Hepatocyte (in vitro differentiated cells): ENCODE measurements around the gene ZFHX2. TPM values are rescaled to one million over a fixed set of nuclear protein-coding genes. Genes with fewer than 3 reads are reported as not detected.

Source experiments
- DNase-seq: peaks from one replicate; pipeline ENCODE4 v3.0.0-alpha.2; 2016; ENCODE audit warnings: low spot score
- H2AFZ ChIP-seq: fragments of 200-600 bp; sonication (generic); 2 replicates; pipeline ENCODE4 v1.6.0; 2016; ENCODE audit warnings: antibody characterized with exemption, mild to moderate bottlenecking
- H3K27ac ChIP-seq: fragments of 200-600 bp; sonication (generic); 2 replicates; pipeline ENCODE4 v1.5.1; 2016; ENCODE audit warnings: mild to moderate bottlenecking
- H3K27me3 ChIP-seq: fragments of 200-600 bp; sonication (generic); 2 replicates; pipeline ENCODE4 v1.6.1; 2016
- H3K36me3 ChIP-seq: fragments of 200-600 bp; sonication (generic); replicated peaks from 2 replicates; pipeline ENCODE4 v1.5.1; 2016; ENCODE audit warnings: low read depth; ENCODE audit not compliant: insufficient read depth
- H3K4me1 ChIP-seq: fragments of 200-600 bp; sonication (generic); 2 replicates; pipeline ENCODE4 v1.5.1; 2016; ENCODE audit warnings: mild to moderate bottlenecking, moderate library complexity; ENCODE audit not compliant: insufficient read depth
- H3K4me2 ChIP-seq: fragments of 200-600 bp; sonication (generic); 2 replicates; pipeline ENCODE4 v1.6.0; 2016
- H3K4me3 ChIP-seq: fragments of 200-600 bp; sonication (generic); 2 replicates; pipeline ENCODE4 v1.5.1; 2016; ENCODE audit warnings: mild to moderate bottlenecking
- H3K79me2 ChIP-seq: fragments of 200-600 bp; sonication (generic); 2 replicates; pipeline ENCODE4 v1.6.0; 2017; ENCODE audit warnings: mild to moderate bottlenecking
- H3K9me2 ChIP-seq: fragments of 200-600 bp; sonication (generic); replicated peaks from 2 replicates; pipeline ENCODE4 v1.6.0; 2017; ENCODE audit warnings: mild to moderate bottlenecking; ENCODE audit not compliant: insufficient read depth
- H3K9me3 ChIP-seq: fragments of 200-600 bp; sonication (generic); 2 replicates; pipeline ENCODE4 v1.5.1; 2016; ENCODE audit warnings: low read depth, mild to moderate bottlenecking
- H4K20me1 ChIP-seq: fragments of 200-600 bp; sonication (generic); 2 replicates; pipeline ENCODE4 v1.6.0; 2016; ENCODE audit warnings: mild to moderate bottlenecking; ENCODE audit not compliant: insufficient read depth, poor library complexity, severe bottlenecking
- EZH2 ChIP-seq: fragments of 200-600 bp; sonication (generic); IDR thresholded peaks from 2 replicates; pipeline ENCODE4 v1.6.1; 2016; ENCODE audit warnings: antibody characterized with exemption, mild to moderate bottlenecking, borderline replicate concordance
- EZH2phosphoT487 ChIP-seq: fragments of 200-600 bp; sonication (generic); IDR thresholded peaks from one replicate; pipeline ENCODE4 v1.6.1; 2018; ENCODE audit warnings: antibody characterized with exemption, mild to moderate bottlenecking, low read depth, moderate library complexity; ENCODE audit not compliant: unreplicated experiment, severe bottlenecking
- WGBS: methylation state at CpG from one replicate; pipeline ENCODE4 v1.1.6; 2016; ENCODE audit warnings: low lambda C conversion rate; ENCODE audit errors: missing lambda C conversion rate; 5-methylcytosine and 5-hydroxymethylcytosine counted together
- polyA plus RNA-seq: library from polyadenylated mRNA; unstranded; fragments of >200 nt; fragmentation: Nextera tagmentation; extraction: Ambion mirVana; gene quantifications from 2 replicates; pipeline ENCODE4 v1.2.1, GENCODE V29; 2016
- total RNA-seq: library from RNA; depleted of rRNA; stranded (reverse); fragments of >200 nt; gene quantifications from 2 replicates; pipeline ENCODE4 v1.2.3, GENCODE V29; 2014
- TF ChIP-seq, protein P1 (sequence below): fragments of 200-600 bp; sonication (generic); IDR thresholded peaks from 2 replicates; pipeline ENCODE4 v1.5.1; 2016; ENCODE audit warnings: antibody characterized with exemption, mild to moderate bottlenecking; ENCODE audit not compliant: poor library complexity

The ZFHX2 gene
- total and polyA plus RNA-seq, 2 experiments from 2014 or later = 1.4 to 1.5 TPM

DNA sequence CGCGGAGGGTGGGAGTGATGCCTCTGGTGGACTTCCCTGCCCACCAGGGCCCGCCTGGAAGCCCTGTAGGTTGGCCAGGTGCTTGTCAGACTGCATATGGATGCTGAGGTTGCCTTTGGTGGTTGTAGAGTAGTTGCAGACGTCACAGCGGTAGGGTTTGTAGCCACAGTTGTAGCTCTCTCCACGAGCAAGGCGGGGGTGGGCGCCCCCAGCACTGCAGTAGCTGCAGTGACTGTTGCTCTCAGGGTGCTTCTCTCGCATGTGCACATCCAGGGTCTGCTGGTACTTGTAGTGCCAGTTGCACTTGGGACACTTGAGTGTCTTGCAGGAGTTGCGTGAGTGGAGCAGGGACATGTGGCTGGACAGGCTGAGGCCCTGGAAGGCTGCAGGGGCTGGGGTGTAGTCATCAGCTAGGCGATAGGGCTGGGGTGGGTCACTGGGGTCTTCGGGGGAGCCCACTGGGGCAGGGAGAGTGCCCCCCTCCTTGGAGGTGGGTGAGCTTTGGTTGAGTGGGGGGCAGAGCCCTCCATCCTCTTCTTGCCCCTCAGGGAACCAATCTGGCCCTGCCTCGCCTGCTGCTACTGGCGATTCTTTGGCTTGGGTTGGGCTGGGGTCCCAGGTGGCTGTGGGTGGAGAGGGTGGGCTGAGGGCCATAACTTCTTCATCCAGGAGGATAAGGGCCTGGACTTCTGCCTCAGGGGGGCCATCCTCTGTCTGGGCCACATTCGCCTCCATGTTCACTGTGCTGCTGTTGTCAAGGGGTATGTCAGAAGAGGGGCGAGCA, 17.7 kb downstream of the ZFHX2 start:
- DNase-seq = no peak
- no peak overlapping the region for H3K4me2 ChIP-seq
- WGBS = 98% methylated on average over 14 of the region's 16 CpGs

GRCh38 chr14:23532658-23533057, 18.9 kb downstream of the ZFHX2 start:
- no peaks in the 10 kb centered on the region for H3K79me2 ChIP-seq
- no peak for DNase-seq
- H3K4me3 ChIP-seq = no peak overlapping the region
- H4K20me1 ChIP-seq = no peaks in the 10 kb centered on the region
- H3K4me1 ChIP-seq = no peaks in the 10 kb centered on the region
- WGBS = 96% methylated on average over 7 of the region's 7 CpGs
- H2AFZ ChIP-seq = no peak overlapping the region
- H3K4me2 ChIP-seq = no peak overlapping the region
- TF ChIP-seq, protein P1, sequence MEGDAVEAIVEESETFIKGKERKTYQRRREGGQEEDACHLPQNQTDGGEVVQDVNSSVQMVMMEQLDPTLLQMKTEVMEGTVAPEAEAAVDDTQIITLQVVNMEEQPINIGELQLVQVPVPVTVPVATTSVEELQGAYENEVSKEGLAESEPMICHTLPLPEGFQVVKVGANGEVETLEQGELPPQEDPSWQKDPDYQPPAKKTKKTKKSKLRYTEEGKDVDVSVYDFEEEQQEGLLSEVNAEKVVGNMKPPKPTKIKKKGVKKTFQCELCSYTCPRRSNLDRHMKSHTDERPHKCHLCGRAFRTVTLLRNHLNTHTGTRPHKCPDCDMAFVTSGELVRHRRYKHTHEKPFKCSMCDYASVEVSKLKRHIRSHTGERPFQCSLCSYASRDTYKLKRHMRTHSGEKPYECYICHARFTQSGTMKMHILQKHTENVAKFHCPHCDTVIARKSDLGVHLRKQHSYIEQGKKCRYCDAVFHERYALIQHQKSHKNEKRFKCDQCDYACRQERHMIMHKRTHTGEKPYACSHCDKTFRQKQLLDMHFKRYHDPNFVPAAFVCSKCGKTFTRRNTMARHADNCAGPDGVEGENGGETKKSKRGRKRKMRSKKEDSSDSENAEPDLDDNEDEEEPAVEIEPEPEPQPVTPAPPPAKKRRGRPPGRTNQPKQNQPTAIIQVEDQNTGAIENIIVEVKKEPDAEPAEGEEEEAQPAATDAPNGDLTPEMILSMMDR = no peak
- TF ChIP-seq EZH2 (no peak), EZH2phosphoT487 (no peak)
- no peaks in the 10 kb centered on the region for H3K27me3 ChIP-seq
- no peaks in the 10 kb centered on the region for H3K9me2 ChIP-seq
- no peaks in the 10 kb centered on the region for H3K9me3 ChIP-seq
- no peaks in the 10 kb centered on the region for H3K36me3 ChIP-seq
- H3K27ac ChIP-seq = no peak overlapping the region

More for the DNA sequence above, 17.7 kb downstream of the ZFHX2 start:
- Histone ChIP-seq H2AFZ (no peak overlapping the region), H3K79me2 (no peaks in the 10 kb centered on the region), H3K27ac (no peak overlapping the region), H3K27me3 (no peaks in the 10 kb centered on the region), H3K4me3 (no peak overlapping the region), H3K4me1 (no peaks in the 10 kb centered on the region), H3K9me3 (no peaks in the 10 kb centered on the region), H4K20me1 (no peaks in the 10 kb centered on the region), H3K9me2 (no peaks in the 10 kb centered on the region), H3K36me3 (no peaks in the 10 kb centered on the region)
- no peak for TF ChIP-seq EZH2phosphoT487
- TF ChIP-seq EZH2 = no peak
- TF ChIP-seq, protein P1 = no peak

DNA sequence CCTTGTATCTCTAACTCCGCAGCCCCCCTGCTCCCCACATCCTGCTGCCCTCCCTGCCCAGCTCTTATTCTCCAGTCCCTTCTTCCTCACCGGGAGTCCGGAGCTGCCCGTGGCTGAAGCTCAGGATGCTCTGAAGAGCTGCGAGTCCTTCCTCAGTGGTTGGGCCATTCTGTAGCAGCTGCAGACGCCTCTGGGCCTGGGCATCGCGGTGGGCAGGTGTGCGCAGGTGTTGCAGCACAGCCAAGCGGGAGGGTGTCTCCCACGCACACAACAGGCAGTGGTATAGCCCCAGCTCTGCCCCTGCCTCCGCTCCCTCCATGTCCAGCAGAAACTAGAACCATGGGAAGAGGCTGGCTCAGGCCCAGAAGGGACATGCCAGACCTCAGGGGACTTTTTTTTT, 20.2 kb downstream of the ZFHX2 start:
- Histone ChIP-seq H3K27ac (no peak overlapping the region), H3K4me1 (no peaks in the 10 kb centered on the region), H3K9me2 (no peaks in the 10 kb centered on the region), H3K4me3 (no peak overlapping the region), H3K79me2 (no peaks in the 10 kb centered on the region), H2AFZ (no peak overlapping the region), H4K20me1 (no peaks in the 10 kb centered on the region), H3K4me2 (no peak overlapping the region), H3K36me3 (no peaks in the 10 kb centered on the region), H3K9me3 (no peaks in the 10 kb centered on the region), H3K27me3 (no peaks in the 10 kb centered on the region)
- WGBS = 95% methylated on average over 12 of the region's 12 CpGs
- no peak for DNase-seq
- TF ChIP-seq, protein P1 = no peak
- no peak for TF ChIP-seq EZH2
- TF ChIP-seq EZH2phosphoT487 = no peak
